ENCODE measurements around the gene CDH4. TPM values are rescaled to one million over a fixed set of nuclear protein-coding genes. Genes with fewer than 3 reads are reported as not detected.
A peak's percentile ranks its signal among the peaks of the same experiment; 100 is the strongest.

CDH4 gene
- total and polyA plus RNA-seq, 2 of the 4 experiments (the other 2 are of a cell fraction): 1.6 to 3.5 TPM

GRCh38 chr20:61480158-61480825, 228.2 kb downstream of the CDH4 start:
- H3K27me3 ChIP-seq (ENCODE audit: control insufficient read depth, insufficient read depth, low read length): no peaks in the 10 kb centered on the region
- peak overlapping the region; percentile 32 for H2AFZ ChIP-seq (replicated peaks; ENCODE audit: low read length, poor library complexity)
- TF ChIP-seq USF2 (IDR thresholded peaks at IDR 0.05; ENCODE audit: low read depth, low read length) (no peak), MAFK (IDR thresholded peaks at IDR 0.05; ENCODE audit: low read depth, low read length) (no peak), CEBPB (IDR thresholded peaks at IDR 0.05; ENCODE audit: low read depth, low read length) (no peak)
- no peak overlapping the region for H3K23ac ChIP-seq (ENCODE audit: low read depth, low read length)
- H2AK9ac ChIP-seq (replicated peaks; ENCODE audit: low read depth, low read length, poor library complexity): no peak overlapping the region
- no peaks in the 10 kb centered on the region for H3K9me1 ChIP-seq (ENCODE audit: insufficient read depth, low read length)
- no peak overlapping the region for H3K14ac ChIP-seq (replicated peaks; ENCODE audit: low read depth, low read length)
- no peak overlapping the region for H3K56ac ChIP-seq (ENCODE audit: extremely low read depth, insufficient read depth, low read length)
- BruUV-seq (replicated peaks): no TSS peak
- no peak overlapping the region for H3K4me2 ChIP-seq (ENCODE audit: low read depth, low read length)
- H3K4me3 ChIP-seq (ENCODE audit: insufficient read depth, low read depth, low read length): no peak overlapping the region
- no peak overlapping the region for H4K8ac ChIP-seq (ENCODE audit: low read depth in 2 of 2, low read length in 2 of 2)
- H3K9ac ChIP-seq (ENCODE audit: low read depth, low read length): no peak overlapping the region
- no peak overlapping the region for H4K91ac ChIP-seq (ENCODE audit: insufficient read depth, low read depth, low read length)
- ChIA-PET POLR2A (ENCODE audit: unreplicated experiment) (no interaction called here), CTCF (no interaction called here)
- H2AK5ac ChIP-seq (ENCODE audit: low read depth, low read length): no peak overlapping the region
- no peak overlapping the region for H2BK5ac ChIP-seq (ENCODE audit: low read depth, low read length, poor library complexity, severe bottlenecking)
- H2BK120ac ChIP-seq (ENCODE audit: low read depth, low read length): no peak overlapping the region
- no peaks in the 10 kb centered on the region for H3K79me1 ChIP-seq (ENCODE audit: low read depth in 1 of 2, low read length in 2 of 2)
- WGBS, 2 experiments (ENCODE audit: extremely low coverage in 2 of 2, insufficient read length in 1 of 2): no CpG with 5 or more reads among the region's 16 CpGs
- H3K18ac ChIP-seq (ENCODE audit: low read depth, low read length): no peak overlapping the region
- dilution Hi-C loops (cut with HindIII; ENCODE audit: low sequenced_read_pairs, unreplicated experiment): no loop called here
- H2BK15ac ChIP-seq (ENCODE audit: low read depth, low read length): no peak overlapping the region
- H3K9me3 ChIP-seq (ENCODE audit: control insufficient read depth, insufficient read depth, low read length): peaks cover 9% of the 10 kb centered on the region
- DNase-seq (no peak), ATAC-seq (ENCODE audit: low read depth) (no peak)
- H3K36me3 ChIP-seq (ENCODE audit: control insufficient read depth, insufficient read depth, low read length): no peaks in the 10 kb centered on the region
- in situ Hi-C loops (cut with MboI; ENCODE audit: low sequenced_read_pairs): no loop called here
- no peak overlapping the region for H4K5ac ChIP-seq (ENCODE audit: low read depth, low read length)
- H4K20me1 ChIP-seq (ENCODE audit: insufficient read depth, low read length): no peaks in the 10 kb centered on the region
- no peak overlapping the region for H3K4ac ChIP-seq (ENCODE audit: low read depth, low read length)
- H3K4me1 ChIP-seq (ENCODE audit: control insufficient read depth, insufficient read depth, low read length): no peaks in the 10 kb centered on the region
- H2BK20ac ChIP-seq (ENCODE audit: low read depth, low read length): no peak overlapping the region
- intact Hi-C loops (cut with micrococcal nuclease): no loop called here
- H3K27ac ChIP-seq (ENCODE audit: insufficient read depth, low read length): no peak overlapping the region

All from IMR-90 (cell line).